OCI-LY3 (cell line): ENCODE measurements around the gene VPS26A.

Experiments
- H2AFZ ChIP-seq: fragments of 200-600, 300-600 bp; shearing (Covaris generic); 2 replicates; pipeline ENCODE4 v1.6.0; 2014; ENCODE audit warnings: antibody characterized with exemption, low read depth, low read length
- H3K27ac ChIP-seq: fragments of 200-600, 300-600 bp; sonication (generic); 2 replicates; pipeline ENCODE4 v1.5.1; 2014; ENCODE audit warnings: mild to moderate bottlenecking, low read length, moderate library complexity, mixed read lengths
- H3K27me3 ChIP-seq: fragments of 200-600, 300-600 bp; sonication (generic); 2 replicates; pipeline ENCODE4 v1.6.1; 2014; ENCODE audit warnings: low read depth, low read length, mixed read lengths
- H3K36me3 ChIP-seq: fragments of 200-600, 300-600 bp; sonication (generic); replicated peaks from 2 replicates; pipeline ENCODE3; 2014; ENCODE audit warnings: low read depth, low read length, mixed read lengths
- H3K4me1 ChIP-seq: fragments of 300-600, 200-600 bp; sonication (generic); 2 replicates; pipeline ENCODE4 v1.6.1; 2014; ENCODE audit warnings: low read length, mixed read lengths
- H3K4me2 ChIP-seq: fragments of 200-600, 300-600 bp; sonication (generic); 2 replicates; pipeline ENCODE4 v1.6.1; 2014; ENCODE audit warnings: low read length, mixed read lengths
- H3K4me3 ChIP-seq: fragments of 300-600, 200-600 bp; sonication (generic); 2 replicates; pipeline ENCODE4 v1.5.1; 2014; ENCODE audit warnings: antibody characterized with exemption, mild to moderate bottlenecking, low read length, moderate library complexity
- H3K79me2 ChIP-seq: fragments of 300-600, 200-600 bp; shearing (Covaris generic); 2 replicates; pipeline ENCODE4 v1.6.1; 2014; ENCODE audit warnings: mild to moderate bottlenecking, low read length, mixed read lengths
- H3K9ac ChIP-seq: fragments of 300-600, 200-600 bp; shearing (Covaris generic); 2 replicates; pipeline ENCODE4 v1.6.0; 2014; ENCODE audit warnings: mild to moderate bottlenecking, low read length, moderate library complexity
- H3K9me3 ChIP-seq: fragments of 200-600, 300-600 bp; shearing (Covaris generic); 2 replicates; pipeline ENCODE4 v1.6.1; 2014; ENCODE audit warnings: low read length, mixed read lengths; ENCODE audit not compliant: insufficient read depth
- H4K20me1 ChIP-seq: fragments of 200-600, 300-600 bp; sonication (generic); 2 replicates; pipeline ENCODE4 v1.6.1; 2016; ENCODE audit warnings: low read length, mixed read lengths; ENCODE audit not compliant: insufficient read depth
- EZH2phosphoT487 ChIP-seq: fragments of 200-600 bp; shearing (Covaris generic); IDR thresholded peaks from 2 replicates; pipeline ENCODE4 v1.6.1; 2018; ENCODE audit warnings: antibody characterized with exemption, mixed run types, low read depth
- TF ChIP-seq, protein P1 (sequence below): fragments of 200-600, 300-600 bp; sonication (generic); IDR thresholded peaks from 2 replicates; pipeline ENCODE4 v1.5.1; 2014; ENCODE audit warnings: antibody characterized with exemption, low read length, low read depth

VPS26A gene

DNA sequence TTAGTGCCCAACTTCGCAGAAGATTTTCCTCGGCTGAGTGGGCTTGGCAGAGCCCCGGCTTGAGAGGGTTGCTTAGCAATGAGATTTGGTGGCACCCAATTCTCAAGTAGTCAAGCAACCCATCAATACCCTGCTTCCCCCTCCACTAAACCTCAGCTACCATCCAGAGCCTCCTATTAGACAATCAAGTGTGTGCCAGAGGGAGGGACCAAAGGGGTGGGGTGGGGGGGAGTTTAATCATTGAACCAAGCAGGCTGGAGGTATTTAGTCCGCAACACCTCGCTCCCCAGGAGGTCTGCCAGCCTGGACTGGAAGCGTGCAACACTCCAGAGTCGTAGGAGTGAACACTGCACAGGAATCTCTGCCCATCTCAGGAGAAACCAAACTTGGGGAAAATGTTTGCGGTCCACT, 96.1 kb downstream of the VPS26A start, which contains the start of gene HKDC1:
Gene HKDC1, plus strand, starts transcription at position 292 of the 411 bp plus-strand sequence. Its CDS starts 104 bp downstream, at position 396.
- no peak within 1 kb of the TSS for H3K4me3 ChIP-seq
- H3K4me1 ChIP-seq = peaks cover 11% of the 10 kb centered on the region
- H3K4me2 ChIP-seq = no peak within 1 kb of the TSS
- no peak within 1 kb of the TSS for H3K27ac ChIP-seq
- H3K9me3 ChIP-seq = no peaks in the 10 kb centered on the region
- H3K79me2 ChIP-seq = no peaks in the 10 kb centered on the region
- no peak within 1 kb of the TSS for H2AFZ ChIP-seq
- no peaks in the 10 kb centered on the region for H4K20me1 ChIP-seq
- no peaks in the 10 kb centered on the region for H3K36me3 ChIP-seq
- TF ChIP-seq, protein P1, sequence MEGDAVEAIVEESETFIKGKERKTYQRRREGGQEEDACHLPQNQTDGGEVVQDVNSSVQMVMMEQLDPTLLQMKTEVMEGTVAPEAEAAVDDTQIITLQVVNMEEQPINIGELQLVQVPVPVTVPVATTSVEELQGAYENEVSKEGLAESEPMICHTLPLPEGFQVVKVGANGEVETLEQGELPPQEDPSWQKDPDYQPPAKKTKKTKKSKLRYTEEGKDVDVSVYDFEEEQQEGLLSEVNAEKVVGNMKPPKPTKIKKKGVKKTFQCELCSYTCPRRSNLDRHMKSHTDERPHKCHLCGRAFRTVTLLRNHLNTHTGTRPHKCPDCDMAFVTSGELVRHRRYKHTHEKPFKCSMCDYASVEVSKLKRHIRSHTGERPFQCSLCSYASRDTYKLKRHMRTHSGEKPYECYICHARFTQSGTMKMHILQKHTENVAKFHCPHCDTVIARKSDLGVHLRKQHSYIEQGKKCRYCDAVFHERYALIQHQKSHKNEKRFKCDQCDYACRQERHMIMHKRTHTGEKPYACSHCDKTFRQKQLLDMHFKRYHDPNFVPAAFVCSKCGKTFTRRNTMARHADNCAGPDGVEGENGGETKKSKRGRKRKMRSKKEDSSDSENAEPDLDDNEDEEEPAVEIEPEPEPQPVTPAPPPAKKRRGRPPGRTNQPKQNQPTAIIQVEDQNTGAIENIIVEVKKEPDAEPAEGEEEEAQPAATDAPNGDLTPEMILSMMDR = no peak
- no peak for TF ChIP-seq EZH2phosphoT487
- H3K27me3 ChIP-seq = no peaks in the 10 kb centered on the region
- no peak within 1 kb of the TSS for H3K9ac ChIP-seq

DNA sequence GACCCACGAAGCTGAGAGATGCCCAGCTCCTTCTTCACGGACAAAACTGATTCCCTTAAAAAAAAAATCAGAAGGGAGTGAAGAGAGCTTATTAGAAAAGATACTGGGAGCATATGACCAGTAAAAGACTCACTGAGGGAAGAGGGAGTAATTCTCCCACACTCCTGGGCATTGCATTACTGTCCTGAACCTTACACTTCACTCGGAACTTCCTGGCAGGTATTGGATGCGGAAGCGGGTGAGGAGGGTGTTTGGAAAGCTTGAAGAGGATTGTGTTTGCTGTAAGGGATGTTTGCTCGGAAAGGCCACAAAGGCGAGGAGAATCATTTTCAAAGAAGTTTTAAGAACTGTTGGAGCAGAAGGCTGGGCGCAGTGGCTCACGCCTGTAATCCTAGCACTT, 96.5 kb downstream of the VPS26A start:
- no peaks in the 10 kb centered on the region for H3K27me3 ChIP-seq
- H3K79me2 ChIP-seq = no peaks in the 10 kb centered on the region
- H3K36me3 ChIP-seq = no peaks in the 10 kb centered on the region
- TF ChIP-seq, protein P1 = no peak
- TF ChIP-seq EZH2phosphoT487 = no peak
- H3K4me2 ChIP-seq = no peak overlapping the region
- H3K4me3 ChIP-seq = no peak overlapping the region
- H3K27ac ChIP-seq = no peak overlapping the region
- no peaks in the 10 kb centered on the region for H3K9me3 ChIP-seq
- H3K9ac ChIP-seq = no peak overlapping the region
- no peaks in the 10 kb centered on the region for H4K20me1 ChIP-seq
- H2AFZ ChIP-seq = no peak overlapping the region
- peaks cover 11% of the 10 kb centered on the region for H3K4me1 ChIP-seq
